HPDE6-E6E7 (cell line): Measurements from ENCODE around the gene RGP1.

Experiments used
- DNase-seq: peaks from one replicate; pipeline ENCODE4 v3.0.0; 2011; ENCODE audit warnings: missing footprints; ENCODE audit errors: extremely low spot score

The RGP1 gene

DNA sequence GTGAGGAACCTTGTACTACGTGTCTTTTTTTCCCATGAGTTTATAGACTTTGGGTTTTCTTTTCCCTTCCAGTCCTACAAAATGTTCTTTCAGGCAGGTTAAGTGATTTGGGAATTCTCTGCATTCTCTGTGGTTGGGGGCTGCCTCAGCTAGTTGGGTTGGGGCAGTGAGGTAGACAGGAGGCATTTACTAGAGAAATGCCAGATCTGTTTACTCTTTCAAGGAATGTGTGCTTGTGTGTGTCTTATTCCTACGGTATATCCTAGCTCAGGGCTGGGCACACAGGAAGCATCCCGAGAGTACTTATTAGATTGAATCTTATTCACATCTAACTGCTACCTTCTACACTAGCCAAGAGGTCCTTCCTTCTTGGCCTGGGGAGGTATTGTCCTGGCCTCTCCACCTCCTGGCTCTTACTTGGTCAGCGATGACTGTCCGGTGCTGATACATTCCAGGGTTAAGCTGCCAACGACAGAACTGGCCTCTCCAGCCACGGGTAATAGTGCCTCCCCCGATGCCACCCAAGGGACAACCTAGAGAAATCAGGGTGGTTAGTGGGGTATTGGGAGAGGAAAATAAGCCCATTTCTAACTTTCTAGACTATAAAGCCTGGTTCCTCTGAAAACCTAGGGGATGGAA, 5.1 kb upstream of the RGP1 start:
- no peak for DNase-seq

DNA sequence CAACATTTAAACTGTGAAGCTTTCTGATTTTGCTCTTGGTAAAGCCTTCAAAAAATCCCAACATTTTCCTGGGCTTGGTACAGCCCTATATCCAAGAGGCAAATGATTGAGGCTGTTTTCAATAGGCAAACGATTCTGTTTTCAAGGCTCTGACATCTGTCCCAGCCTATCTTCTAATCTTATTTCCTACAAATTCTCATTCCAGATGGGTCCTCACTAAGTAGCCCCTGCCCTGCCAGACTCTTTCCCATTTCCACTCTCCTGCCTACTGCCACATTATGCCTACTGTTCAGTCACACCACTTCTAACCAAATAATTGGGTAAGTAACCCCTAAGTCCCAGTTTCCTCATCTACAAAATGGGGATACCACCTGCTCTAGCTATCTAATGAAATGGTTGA, 3.5 kb upstream of the RGP1 start:
- no peak for DNase-seq

DNA sequence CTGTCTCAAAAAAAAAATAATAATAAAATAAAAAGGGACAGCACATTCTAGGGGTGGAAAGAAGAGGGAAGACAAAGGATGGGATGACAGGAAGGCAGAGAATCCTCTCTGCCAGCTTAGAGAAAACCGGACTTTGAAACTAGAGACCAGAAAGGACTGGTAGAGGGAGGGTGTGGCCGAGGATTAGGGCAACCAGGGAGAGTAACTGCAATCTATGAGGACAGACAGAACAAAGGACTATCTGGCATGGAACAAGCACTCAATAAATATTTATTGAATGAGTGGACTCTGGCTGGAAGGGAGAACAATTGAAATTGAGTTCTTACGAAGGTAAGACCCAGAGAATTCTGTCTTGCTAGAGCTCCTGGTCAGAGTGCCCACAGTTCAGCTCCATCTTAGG, 2.5 kb upstream of the RGP1 start:
- no peak for DNase-seq

DNA sequence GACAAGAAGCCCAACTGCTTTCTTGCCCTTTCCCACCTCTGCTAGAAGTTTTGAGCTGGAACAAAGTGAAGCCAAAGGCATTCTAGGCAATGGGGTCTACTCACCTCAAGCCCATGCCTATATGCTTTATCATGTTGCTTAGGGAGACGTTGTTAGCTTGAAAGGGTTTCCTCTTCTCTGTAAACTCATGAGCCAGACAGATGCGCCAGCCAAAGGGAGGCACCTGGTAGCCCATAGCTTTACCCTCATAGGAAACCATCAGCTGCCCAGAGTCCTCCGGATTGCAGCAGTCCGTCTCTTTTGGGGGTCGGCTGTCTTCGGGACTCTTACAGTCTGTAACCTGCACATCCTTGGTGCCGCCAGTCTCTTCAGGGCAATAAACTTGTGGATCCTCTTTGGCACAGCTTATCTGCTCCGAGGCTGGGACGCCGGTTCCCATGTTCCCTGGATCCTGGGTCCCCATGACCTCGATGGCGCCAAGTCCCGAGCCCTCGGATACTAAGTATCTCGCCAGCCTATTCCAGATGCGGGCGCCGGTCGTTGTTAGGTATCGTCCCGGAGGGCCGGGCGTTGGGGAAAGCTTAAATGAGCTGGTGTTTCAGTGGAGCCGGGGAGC, 737 bp upstream of the RGP1 start:
- no peak for DNase-seq

DNA sequence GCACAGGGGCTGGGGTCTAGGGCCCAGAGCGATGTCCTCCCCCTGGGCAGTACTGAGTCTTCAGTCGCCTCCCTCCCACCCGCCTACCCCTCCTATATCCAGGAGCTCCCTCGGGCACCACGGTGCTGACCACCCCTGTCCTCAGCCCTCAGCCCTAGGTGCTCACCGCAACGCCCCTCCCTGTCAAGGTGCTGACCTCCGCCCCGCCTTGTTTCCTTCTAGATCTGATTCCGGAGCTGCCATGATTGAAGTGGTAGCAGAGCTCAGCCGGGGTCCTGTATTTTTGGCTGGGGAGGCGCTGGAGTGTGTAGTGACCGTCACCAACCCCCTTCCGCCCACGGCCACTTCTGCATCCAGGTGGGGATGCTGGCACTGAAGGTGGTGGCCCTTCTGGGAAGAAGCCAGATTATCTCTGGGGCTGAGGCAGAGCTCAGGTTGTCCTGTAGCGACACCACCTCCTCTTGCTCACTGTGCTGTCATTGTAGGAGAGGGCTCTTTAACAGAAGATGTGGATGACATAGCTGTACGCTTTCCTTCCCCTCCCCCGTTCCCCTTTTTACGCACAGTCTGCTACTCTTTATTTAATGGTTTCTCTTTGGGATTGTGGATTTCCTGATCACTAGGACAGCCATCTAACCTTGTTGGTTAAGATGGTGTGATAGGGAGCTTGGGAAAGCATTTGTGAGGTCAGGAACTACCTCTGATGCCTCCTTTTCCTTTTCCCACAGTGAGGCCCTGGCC, 598 bp downstream of the RGP1 start:
- no peak for DNase-seq

DNA sequence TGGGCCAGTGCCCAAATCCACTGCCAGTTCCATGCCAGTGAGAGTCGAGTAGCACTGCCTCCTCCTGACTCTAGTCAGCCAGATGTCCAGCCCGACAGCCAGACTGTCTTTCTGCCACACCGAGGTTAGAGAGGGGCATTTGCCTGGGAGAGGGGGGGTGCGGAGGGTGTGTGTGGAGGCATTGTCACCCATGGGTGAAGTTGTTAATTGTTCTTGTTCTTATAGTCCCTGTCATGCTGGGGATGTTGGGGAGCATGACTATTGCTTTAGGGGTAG, 1.1 kb downstream of the RGP1 start:
- no peak for DNase-seq

DNA sequence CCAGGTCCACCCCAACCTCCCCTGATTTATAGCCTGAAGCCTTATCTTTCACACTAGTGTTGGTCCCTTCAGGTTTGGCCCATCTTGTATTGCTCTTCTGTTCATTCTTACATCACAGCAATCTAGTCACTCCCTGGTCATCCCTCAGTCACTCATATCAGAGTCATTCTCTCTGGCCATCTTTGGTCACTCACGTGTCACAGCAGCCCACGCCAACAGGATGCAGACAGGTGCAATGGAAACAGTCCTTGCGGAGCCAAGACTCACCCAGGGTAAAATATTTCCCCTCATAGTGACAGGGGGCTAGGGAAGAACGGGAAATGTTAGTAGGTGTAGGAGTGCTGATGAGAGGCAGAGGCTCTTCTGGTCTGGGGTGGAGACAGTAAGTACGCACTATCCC, 4.4 kb downstream of the RGP1 start:
- no peak for DNase-seq

DNA sequence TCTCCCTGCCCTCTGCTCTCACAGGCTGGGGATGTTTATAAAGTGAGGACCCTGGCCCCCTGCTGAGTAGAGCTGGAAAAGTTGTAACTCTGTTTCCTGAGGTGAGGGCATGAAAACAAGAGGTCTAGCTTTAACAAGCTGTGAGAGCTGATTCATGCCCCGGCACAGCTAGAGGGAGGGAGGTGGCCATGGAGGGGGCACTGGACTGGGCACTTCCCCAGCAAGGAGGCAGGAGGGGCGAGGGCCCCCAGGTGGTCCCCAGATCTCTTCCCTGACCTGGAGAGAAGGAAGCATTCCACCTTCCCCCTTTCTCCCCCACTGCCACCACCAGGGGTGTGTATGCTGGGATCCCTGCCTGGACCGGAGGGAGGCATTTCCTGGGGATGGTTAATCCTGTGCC, 5.2 kb downstream of the RGP1 start, which contains the start of gene MSMP:
MSMP (minus strand) TSS at position 13 of the 400 bp plus-strand sequence. CDS start 147 bp downstream, outside the sequence.
- DNase-seq = no peak

DNA sequence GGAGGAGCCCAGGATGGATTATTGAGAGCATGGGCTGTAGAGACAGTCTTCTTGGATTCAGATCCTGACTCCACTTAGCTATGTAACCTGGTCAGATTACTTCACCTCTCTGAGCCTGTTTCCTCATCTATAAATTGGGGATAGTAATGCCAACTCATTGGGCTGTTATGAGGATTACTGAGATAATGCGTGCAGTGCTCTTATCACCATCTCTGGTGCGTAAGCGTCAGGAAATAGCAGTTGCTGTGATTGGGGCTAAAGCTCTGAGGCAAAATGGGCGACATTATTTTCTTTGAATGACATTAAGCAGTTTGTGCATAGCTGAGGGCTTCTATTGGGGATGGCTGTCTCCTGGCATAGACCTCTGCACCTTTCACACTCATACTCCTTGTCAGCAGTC, 6.0 kb downstream of the RGP1 start:
- DNase-seq = no peak

DNA sequence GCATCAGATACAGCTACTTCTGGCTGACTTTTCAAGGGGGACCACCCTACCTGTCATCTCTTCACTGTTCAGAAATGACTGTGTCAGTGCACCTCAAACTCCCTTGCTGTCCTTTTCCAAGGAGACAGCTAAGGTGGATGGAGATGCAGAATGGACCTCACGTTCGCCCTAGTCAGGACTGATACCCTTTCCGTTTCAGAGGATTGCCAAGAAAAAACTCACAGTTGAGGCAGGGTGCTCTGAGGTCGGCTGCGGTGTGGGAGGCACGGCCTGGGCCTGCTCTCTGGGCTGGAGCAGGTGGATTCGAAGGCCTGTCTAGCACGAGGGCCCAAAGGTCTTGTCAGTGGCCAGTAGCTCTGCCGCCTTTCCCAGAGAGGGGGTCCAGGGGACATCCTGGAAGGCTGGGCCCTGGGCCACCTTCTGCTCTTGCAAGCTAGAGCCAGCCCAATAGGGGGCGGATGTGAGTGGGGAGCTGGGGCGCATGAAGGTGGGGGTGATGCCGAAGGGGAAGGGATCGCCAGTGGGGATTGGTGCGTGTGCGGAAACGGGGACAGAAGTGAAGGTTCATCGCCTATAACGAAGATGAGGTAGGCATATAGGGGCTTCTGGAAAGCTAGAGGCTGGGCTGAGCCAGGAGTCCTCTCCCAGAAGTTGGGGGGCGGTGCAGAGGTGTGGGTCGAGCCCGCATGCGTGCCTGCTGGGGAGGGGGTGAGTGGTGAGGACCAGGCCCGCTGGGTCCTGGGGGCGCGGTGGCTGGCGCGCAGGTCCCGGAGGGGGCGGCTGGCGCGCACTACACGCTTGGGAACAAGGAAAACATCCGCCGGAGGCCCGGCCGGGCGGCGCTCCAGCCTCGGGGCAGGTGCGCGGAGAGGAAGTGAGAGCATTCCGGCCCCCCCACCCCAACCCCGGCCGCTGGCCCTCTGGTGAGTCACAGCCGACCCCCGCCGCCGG, 7.5 kb downstream of the RGP1 start:
- no peak for DNase-seq

DNA sequence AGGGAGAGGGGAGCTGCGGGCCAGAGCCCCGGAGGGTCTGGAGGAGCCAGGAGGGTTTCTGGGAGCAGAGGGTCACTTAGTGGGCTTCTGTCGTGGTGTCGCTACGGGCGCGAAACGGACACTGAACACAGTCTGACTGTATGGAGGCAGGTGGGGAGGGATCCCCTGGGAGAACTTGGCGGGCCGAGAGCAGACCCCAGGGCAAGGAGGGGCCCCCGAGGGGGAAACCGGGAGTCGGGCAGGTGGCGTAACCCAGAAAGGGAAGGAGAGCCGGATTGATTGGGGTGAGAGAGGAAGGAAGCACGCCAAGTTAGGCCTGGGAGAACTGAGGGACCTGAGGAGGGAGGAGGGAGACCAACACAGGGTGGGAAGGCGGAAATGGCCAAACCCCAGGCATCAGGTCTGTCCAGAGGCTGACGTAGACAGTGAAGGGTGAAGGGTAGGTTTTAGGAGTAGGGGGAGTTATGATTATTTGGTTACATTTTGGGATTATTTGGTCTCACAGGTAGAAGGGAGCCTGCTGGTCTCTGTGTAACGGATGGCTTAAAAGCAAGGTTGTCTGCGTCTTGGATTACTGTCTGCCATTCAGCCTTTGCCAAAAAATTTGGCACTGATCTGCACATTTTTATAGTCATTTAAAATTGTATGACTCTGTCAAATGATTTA, 8.3 kb downstream of the RGP1 start:
- no peak for DNase-seq

DNA sequence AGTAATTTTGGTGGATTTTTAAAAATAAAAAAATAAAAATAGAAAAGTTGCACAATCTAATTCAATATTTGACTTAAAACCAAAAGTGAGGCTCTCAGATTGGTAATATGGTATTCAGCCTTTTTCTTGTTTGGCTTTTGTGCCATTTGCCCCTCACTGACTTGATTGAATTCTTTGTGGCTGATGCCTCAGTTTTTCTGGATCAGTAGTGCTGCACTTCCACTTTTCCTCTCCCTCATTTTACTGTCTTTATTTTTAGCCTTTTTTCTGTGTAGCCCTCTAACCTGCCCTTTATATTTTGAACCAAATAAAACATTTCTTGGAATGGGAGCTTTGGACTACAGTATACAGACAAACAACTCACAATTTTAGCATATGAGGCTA, 8.8 kb downstream of the RGP1 start:
- no peak for DNase-seq

DNA sequence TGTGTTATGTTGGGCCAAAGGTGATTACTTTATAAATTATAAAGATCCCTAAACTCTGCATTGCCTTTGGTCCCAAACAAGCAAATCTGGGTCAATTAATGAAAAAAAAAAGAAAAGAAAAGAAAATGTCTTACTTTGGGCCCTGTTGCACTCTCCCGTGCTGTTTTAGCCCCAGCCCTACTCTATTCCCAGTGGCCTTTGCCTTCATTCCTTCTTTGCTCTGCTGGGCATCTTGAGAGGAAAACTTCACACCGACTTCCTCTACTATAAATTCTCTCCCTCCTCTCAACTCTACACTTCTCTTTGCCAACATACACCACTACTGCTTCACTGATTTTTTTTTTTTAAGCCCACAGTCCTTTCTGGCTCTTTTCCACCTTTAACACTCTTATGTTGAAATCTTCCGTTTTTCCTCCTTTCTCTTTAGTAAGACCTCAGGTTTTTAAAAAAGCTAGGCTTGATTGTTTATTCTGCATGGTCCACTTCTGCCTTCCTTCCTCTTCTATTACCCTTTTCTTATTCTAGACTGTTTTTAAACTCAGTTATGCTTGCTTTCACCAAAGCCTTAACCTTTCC, 9.5 kb downstream of the RGP1 start:
- DNase-seq = no peak

DNA sequence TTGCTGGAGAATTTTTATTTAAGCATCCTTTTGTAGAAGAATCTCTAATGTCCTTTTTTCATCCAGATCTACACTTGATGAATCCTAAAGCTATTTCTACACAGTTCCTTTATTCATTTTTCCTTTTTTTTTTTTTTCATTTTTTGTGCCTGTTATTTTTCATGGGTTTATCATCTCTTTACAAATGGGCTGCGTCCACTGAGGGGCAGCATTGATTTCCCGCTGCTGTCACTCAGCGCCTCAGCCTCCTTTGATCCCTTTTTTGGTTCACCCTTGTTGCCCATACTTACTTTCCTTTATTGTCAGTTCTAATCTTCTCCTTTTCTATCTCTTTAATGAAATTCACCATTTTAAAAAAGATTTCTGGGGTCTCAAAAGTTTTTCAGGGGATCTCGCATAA, 10.7 kb downstream of the RGP1 start:
- DNase-seq = no peak

DNA sequence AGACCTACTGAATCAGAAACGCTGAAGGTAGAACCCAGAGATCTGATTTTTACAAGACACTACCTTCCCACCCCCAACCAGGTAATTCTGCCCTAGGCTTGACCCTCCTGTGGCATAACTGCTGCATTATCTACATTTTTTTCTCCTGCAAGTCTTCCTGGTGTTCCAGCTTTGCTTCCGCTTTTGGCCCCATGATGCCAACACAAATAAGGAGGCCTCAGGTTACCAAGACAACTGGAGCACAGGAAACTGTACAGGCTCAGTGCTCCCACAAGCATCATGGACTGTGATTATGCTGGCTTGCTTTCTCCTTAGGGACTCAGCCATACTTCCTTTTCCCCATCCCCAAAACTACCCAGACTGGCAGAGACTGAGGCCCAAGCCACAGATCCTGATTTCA, 11.6 kb downstream of the RGP1 start:
- DNase-seq = no peak

DNA sequence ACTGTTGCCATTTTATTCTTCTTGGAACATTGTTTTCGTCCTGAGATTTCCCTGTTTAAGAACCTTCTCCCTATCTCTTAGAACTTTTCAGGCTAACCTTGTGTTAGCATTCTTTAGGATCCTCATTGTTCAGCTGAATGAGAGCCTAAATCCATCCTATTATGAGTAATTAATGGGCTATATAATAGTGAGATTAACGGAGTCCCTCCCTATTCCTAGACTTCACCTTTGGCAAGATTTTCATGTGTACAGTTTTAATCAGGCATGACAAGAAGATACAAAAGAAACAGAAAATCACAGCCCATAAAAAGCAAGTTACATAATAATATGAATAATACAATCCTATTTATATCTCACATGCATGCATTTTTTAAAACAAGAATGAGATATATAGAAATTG, 14.1 kb downstream of the RGP1 start:
- no peak for DNase-seq

DNA sequence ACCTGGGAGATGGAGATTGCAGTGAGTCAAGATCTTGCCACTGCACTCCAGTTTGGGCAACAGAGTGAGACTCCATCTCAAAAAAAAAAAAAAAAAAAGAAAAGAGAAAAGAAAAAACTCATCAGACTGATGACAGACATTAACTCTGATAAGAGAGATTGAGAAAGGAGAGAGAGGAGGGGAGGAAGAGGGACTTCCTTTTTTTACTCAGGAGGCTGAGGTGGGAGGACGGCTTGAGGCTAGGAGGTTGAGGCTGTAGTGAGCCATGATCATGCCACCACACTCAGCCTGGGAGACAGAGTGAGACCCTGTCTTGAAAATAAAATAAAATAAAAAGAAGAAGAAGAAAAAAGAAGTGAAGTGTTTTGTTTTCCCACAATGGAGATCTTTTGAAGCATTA, 14.7 kb downstream of the RGP1 start:
- no peak for DNase-seq

DNA sequence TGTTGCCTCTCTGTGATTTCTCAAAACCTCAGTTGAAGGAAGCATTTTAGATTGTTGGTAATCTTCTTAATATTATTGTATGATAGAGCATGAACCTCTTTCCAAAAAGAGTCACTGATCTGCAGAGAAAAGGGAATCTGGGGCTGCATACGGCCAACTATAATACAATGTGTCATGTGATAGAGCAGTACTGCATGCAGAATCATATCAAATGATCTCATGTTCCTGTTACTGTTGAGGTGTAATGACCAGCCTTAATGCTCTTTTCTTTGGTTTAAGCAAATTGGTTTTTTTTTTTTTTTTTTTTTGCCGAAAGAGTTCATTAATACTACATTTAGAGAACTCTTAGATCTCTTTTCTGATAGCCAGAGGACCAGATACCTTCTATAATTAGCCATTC, 17.9 kb downstream of the RGP1 start:
- no peak for DNase-seq

DNA sequence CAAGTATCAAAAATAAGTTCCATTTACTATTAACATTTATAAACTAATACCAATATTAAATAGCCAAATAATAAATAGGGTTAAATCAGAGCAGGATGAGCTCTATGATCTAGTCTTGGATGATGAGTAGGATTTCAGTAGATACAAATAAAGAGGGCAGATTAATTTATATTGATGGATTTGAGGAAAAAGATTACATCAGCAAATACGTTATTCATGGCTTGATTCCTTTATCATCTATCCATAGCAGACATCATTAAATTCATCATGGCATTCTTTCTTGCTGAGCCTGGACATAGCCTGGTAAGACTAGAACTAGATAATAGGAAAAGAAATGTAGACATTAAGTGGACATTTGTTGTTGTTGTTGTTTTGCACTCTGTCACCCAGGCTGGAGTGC, 18.4 kb downstream of the RGP1 start:
- no peak for DNase-seq

DNA sequence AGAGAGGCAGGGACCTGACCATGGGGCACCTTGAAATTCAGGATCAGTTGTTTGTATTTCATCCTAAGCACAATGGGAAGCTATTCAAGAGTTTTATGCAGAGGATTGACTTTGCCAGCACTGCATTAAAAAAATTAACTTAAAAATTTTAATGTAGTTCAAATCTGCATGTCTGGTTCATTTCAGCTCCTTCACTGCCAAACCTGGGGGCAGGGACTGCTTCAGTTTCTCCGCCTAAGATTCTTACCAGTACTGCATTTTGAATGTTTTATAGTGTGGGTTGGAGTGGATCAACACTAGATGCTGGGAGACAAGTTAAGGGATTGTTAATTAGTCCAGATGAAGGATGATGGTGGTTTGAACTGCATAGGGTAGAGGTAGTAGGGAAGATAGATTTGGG, 20.7 kb downstream of the RGP1 start:
- DNase-seq = no peak

DNA sequence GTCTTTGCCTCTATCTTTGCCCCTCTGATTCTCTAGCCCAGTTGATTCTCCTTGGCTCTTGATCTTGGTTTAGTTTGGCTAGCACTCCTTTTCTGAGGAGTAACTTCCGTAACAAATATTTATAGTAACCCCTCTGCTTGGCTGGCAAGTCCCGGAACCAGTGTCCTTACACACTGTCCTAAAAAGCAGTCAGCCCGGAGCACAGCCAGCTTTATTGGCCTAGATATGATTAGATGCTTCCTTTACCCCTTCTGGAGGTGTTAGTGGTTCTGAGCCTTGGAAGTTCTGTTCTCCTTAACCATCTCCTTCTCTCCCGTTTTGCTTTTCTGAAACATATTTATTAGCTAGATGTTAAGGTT, 22.0 kb downstream of the RGP1 start:
- no peak for DNase-seq

DNA sequence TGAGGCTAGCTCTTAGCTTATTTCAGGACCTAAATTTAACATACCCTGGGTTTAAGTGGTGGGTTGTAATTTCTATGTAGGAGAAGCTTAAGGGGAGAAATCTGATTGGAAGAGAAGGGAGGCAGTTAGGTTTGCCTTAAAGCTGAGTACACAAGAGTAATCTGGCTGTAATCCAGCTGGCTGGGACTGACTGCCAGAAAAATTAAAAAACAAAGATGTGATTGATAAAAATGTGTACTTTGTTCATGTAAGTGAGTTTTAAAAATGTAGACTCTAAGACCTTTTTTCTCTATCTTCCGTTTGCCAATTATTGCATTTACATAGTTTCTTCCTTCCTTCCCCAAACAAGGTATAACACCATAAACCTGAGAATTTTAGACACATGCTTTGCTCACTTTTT, 22.4 kb downstream of the RGP1 start:
- no peak for DNase-seq
